Gastroesophageal sphincter (tissue), 4 donors: ENCODE data around the gene RPL19. TPM values are rescaled to one million over a fixed set of nuclear protein-coding genes. Genes with fewer than 3 reads are reported as not detected.

Experiments
- ATAC-seq: fragments of 150-250 bp; one replicate; pipeline ENCODE4 v1.9.1; 2016; ENCODE audit warnings: mild to moderate bottlenecking, moderate library complexity
- H3K27ac ChIP-seq, 4 donors: fragments of 200-600 bp; sonication (generic) in 3 of 4; 1 replicate in 3 of 4; 2 replicates in 1 of 4; pipeline ENCODE4 v1.5.1; 2016 to 2019
- H3K27me3 ChIP-seq: fragments of 200-600 bp; sonication (generic); one replicate; pipeline ENCODE4 v1.5.1; 2019
- H3K36me3 ChIP-seq, 2 donors: fragments of 200-600 bp; sonication (generic); one replicate each; pipeline ENCODE4 v1.5.1; 2019; ENCODE audit warnings: control low read depth in 1 of 2
- H3K4me1 ChIP-seq, 3 donors: fragments of 200-600 bp; sonication (generic); 1 replicate in 2 of 3; 2 replicates in 1 of 3; pipeline ENCODE4 v1.5.1; 2016 to 2019; ENCODE audit warnings: control low read depth in 2 of 3
- H3K4me3 ChIP-seq, 2 donors: fragments of 200-600 bp; sonication (generic); one replicate each; pipeline ENCODE4 v1.5.1; 2019; ENCODE audit warnings: mild to moderate bottlenecking in 1 of 2, moderate library complexity in 1 of 2
- H3K9me3 ChIP-seq, 3 donors: fragments of 200-600 bp; sonication (generic); one replicate each; pipeline ENCODE4 v1.5.1; 2017 to 2019; ENCODE audit warnings: control low read depth in 2 of 3
- EP300 ChIP-seq: sonication (generic); formaldehyde crosslinking; IDR thresholded peaks from one replicate; pipeline ENCODE4 v1.6.1; 2017; ENCODE audit warnings: antibody characterized with exemption, mild to moderate bottlenecking
- POLR2A ChIP-seq, 2 donors: fragments of 450-650 bp; IDR thresholded peaks; one replicate each; pipeline ENCODE4 v1.6.1; 2017; ENCODE audit warnings: antibody characterized with exemption in 2 of 2, mild to moderate bottlenecking in 2 of 2, moderate library complexity in 1 of 2
- POLR2AphosphoS5 ChIP-seq: sonication (generic); formaldehyde crosslinking; IDR thresholded peaks from one replicate; pipeline ENCODE4 v1.6.1; 2017; ENCODE audit warnings: antibody characterized with exemption
- WGBS, 2 donors: methylation state at CpG; one replicate each; pipeline ENCODE4 v1.1.5; 2018; ENCODE audit warnings: low coverage in 1 of 2; 5-methylcytosine and 5-hydroxymethylcytosine counted together
- total RNA-seq, 4 donors: library from RNA; depleted of rRNA; stranded (reverse); fragments of >200 nt; gene quantifications; one replicate each; pipeline ENCODE4 v1.1.0, GENCODE V29; 2016
- TF ChIP-seq, protein P1 (sequence below), 4 experiments: fragments of 200-600 bp in 2 of 4; fragments of 450-650 bp in 2 of 4; sonication (generic) in 1 of 4; IDR thresholded peaks; one replicate each; pipeline ENCODE4 v1.5.1; 2017 to 2019; ENCODE audit warnings: antibody characterized with exemption in 4 of 4, mild to moderate bottlenecking in 2 of 4, moderate library complexity in 2 of 4

Gene RPL19
- total RNA-seq, 4 donors from 2014 or later: 1,562 to 3,160 (median 2,477) TPM

DNA sequence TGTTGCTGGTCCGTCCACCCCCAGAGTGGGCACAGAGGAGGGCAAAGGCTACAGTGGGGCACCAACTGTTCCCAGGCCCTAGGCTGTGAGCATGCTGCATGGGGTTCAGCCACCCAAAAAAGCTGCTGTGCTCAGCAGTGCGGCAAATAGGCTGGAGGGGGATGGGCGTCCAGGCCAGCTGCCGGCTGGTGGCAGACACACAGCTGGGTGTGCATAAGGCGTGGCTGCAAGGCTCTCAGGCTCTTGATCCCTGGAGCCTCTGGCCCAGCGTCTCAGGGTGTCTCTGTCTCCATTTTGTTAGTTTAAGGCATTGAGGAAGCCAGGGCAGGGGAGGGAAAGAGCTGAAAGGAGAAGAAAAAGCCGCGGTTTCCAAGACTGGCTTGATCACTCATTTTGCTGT is 8.8 kb downstream of the RPL19 start:
- peak; percentile 4 for ATAC-seq
- peaks cover 0 to 36% (median 17%) of the 10 kb centered on the region in 3 donors for H3K4me1 ChIP-seq
- WGBS, 2 donors: 80% methylated on average over 1 of the region's 8 CpGs; no CpG with 5 or more reads in 1 of the 2 donors
- H3K4me3 ChIP-seq: no peak overlapping the region
- H3K27ac ChIP-seq: peak overlapping the region in 3 of 4 donors; percentile 57 to 76 (median 71)
- H3K36me3 ChIP-seq: peaks cover 0 to 14% of the 10 kb centered on the region in 2 donors
- H3K9me3 ChIP-seq: no peaks in the 10 kb centered on the region
- TF ChIP-seq POLR2A (IDR thresholded peaks at IDR 0.05): no peak
- no peak for TF ChIP-seq POLR2AphosphoS5
- TF ChIP-seq, protein P1, sequence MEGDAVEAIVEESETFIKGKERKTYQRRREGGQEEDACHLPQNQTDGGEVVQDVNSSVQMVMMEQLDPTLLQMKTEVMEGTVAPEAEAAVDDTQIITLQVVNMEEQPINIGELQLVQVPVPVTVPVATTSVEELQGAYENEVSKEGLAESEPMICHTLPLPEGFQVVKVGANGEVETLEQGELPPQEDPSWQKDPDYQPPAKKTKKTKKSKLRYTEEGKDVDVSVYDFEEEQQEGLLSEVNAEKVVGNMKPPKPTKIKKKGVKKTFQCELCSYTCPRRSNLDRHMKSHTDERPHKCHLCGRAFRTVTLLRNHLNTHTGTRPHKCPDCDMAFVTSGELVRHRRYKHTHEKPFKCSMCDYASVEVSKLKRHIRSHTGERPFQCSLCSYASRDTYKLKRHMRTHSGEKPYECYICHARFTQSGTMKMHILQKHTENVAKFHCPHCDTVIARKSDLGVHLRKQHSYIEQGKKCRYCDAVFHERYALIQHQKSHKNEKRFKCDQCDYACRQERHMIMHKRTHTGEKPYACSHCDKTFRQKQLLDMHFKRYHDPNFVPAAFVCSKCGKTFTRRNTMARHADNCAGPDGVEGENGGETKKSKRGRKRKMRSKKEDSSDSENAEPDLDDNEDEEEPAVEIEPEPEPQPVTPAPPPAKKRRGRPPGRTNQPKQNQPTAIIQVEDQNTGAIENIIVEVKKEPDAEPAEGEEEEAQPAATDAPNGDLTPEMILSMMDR (IDR thresholded peaks at IDR 0.05): no peak
- TF ChIP-seq EP300: no peak
- H3K27me3 ChIP-seq: no peaks in the 10 kb centered on the region

DNA sequence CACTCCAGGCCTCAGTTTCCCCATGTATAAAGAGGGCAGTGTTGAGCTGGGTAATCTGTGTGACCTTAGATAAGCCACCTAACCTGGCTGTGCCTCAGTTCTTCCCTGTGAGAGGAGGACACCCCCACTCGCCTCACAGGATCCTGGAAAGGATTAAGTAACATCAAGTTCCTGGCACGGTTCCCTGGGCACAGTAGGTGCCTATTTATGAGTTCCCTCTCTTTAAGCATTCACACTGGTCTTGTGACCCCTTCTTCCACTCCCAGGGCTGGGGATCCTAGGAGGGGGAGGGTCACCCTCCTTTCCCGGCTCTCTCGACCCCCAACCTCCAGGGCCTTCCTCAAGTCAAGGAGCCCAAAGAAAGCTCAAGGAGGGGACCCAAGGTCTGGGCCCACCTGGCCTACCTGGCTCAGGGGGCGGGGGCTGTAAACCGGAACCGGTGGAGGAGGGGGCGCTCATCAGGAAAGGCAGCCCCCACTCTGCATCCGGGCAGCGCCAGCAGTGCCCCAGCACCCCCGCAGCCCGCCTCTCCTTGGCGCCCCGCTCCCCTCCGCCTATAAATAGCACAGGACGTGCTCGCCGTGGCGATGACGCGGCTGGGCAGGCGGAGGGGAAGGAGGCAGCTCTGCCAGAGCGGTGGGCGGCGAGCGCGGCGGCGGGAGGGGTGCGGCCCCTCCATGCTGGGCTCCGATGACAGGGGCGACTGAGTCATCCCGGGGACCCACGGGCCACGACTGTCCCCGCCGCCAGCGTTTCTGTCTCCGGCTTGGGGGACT is 9.4 kb downstream of the RPL19 start:
- ATAC-seq: peak; percentile 82
- H3K36me3 ChIP-seq: peaks cover 0 to 8% of the 10 kb centered on the region in 2 donors
- no peaks in the 10 kb centered on the region for H3K27me3 ChIP-seq
- H3K9me3 ChIP-seq: no peaks in the 10 kb centered on the region
- H3K27ac ChIP-seq: peak overlapping the region in 3 of 4 donors; percentile 57 to 76 (median 71)
- peaks cover 0 to 36% (median 17%) of the 10 kb centered on the region in 3 donors for H3K4me1 ChIP-seq
- TF ChIP-seq POLR2AphosphoS5 (peak; percentile 32), POLR2A (IDR thresholded peaks at IDR 0.05) (no peak)
- H3K4me3 ChIP-seq: peak overlapping the region; percentile 38 to 49
- 0 to 6% methylated on average over 7 of the region's 39 CpGs for WGBS, 2 donors

DNA sequence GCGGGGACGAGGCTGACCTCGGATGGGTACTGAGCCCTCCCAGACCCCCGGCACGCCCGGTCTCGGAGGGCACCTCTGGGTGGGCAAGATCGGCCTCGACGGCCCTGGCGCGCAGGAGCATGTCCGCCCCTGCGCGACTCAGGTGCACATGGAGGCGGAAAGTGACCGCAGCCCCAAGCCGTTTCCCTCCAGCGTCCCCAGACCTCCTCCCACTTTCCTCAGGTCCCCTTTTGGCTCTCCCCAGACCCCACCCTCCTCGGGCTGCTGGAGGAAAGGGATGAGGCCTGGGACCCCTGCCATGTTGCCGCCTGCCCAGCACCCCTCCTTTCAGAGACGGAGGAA is 10.0 kb downstream of the RPL19 start:
- Histone ChIP-seq H3K9me3 (no peaks in the 10 kb centered on the region), H3K36me3 (peaks cover 0 to 2% of the 10 kb centered on the region in 2 donors), H3K4me1 (peaks cover 0 to 36% (median 17%) of the 10 kb centered on the region in 3 donors), H3K4me3 (peak overlapping the region; percentile 38 to 49), H3K27ac (peak overlapping the region in 3 of 4 donors; percentile 57 to 76 (median 71)), H3K27me3 (no peaks in the 10 kb centered on the region)
- ATAC-seq: no peak
- WGBS, 2 donors: no CpG with 5 or more reads among the region's 22 CpGs
- TF ChIP-seq POLR2AphosphoS5 (no peak), POLR2A (IDR thresholded peaks at IDR 0.05) (no peak), EP300 (no peak)
- TF ChIP-seq, protein P1 (IDR thresholded peaks at IDR 0.05): no peak

DNA sequence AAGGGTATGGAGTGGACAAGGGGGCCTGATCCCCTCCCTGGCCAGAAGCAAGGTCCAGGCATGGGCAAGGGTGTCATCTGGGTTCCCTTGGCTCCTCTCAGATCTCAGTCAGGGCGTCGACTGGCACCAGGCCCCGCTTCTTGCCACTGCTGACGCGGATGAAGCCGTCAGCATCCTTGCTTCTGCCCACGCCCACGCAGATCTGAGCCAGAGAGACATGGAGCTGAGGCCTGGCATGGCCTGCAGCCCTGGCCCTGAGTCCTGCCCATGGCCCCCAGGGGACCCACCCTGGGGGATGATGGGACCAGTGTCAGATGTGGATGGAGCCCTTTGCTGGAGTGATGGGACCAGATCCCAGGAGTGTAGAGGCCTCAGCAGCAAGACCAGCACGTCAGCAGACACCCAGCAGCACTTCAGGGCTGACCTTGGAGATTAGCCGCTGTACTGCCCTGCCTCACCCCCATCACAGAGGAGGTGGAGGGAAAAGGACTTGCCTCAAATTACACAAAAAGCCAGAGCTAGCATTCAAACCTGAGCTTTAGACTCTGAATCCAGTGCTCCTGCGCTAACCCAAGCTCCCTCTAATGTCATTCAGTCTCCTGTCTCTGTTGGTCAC is 12.2 kb downstream of the RPL19 start:
- no peaks in the 10 kb centered on the region for H3K9me3 ChIP-seq
- ATAC-seq: no peak
- 100% methylated on average over 1 of the region's 11 CpGs; no CpG with 5 or more reads in 1 of the 2 donors for WGBS, 2 donors
- H3K27me3 ChIP-seq: peaks cover 14% of the 10 kb centered on the region
- no peaks in the 10 kb centered on the region for H3K36me3 ChIP-seq
- peaks cover 0 to 32% (median 17%) of the 10 kb centered on the region in 3 donors for H3K4me1 ChIP-seq
- H3K4me3 ChIP-seq: no peak overlapping the region
- H3K27ac ChIP-seq: no peak overlapping the region
- TF ChIP-seq POLR2A (IDR thresholded peaks at IDR 0.05) (no peak), POLR2AphosphoS5 (no peak), EP300 (no peak)
- TF ChIP-seq, protein P1 (IDR thresholded peaks at IDR 0.05): no peak

DNA sequence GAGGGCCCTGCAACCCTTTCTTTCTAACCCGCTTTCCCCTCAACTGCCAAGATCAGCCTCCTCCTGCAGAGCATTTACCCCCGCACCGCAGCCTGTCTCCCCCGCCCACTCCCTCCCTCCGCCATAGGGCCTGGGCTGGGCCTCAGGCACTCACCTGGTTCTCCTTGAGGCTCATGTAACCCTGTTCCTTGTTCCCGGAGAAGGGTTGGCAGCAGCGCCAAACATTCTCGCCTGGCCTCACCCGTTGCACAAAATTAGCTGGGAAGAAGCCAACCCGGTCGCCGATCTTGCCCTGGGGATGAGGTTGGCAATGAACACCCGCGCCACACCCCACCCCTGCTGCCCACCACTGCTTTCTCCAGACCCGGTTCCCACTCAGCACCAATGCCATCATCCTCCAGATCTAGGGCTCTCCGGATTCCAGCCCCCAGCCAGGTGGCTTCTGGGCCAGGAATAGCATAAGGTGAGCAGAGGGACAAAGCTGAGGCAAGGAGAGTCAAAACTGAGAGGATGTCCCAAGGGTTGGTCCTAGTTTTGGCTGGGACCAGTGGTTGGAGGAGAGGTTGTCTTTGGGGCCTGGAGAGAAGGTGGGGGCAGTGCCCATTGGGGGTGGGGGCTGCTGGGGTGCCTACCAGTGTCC is 12.9 kb downstream of the RPL19 start:
- Histone ChIP-seq H3K27me3 (peaks cover 20% of the 10 kb centered on the region), H3K27ac (no peak overlapping the region), H3K4me1 (peaks cover 0 to 27% (median 17%) of the 10 kb centered on the region in 3 donors), H3K9me3 (no peaks in the 10 kb centered on the region), H3K36me3 (no peaks in the 10 kb centered on the region), H3K4me3 (no peak overlapping the region)
- TF ChIP-seq POLR2A (IDR thresholded peaks at IDR 0.05) (no peak), EP300 (no peak), POLR2AphosphoS5 (no peak)
- TF ChIP-seq, protein P1 (IDR thresholded peaks at IDR 0.05): no peak
- no peak for ATAC-seq
- WGBS, 2 donors: 71 to 81% methylated on average over 6 of the region's 16 CpGs
